GM12878 (cell line): ENCODE data around the gene FGD4.

ENCODE experiments used
- KDM1A ChIP-seq: fragments of 200-600 bp; sonication (generic); IDR thresholded peaks from 2 replicates; pipeline ENCODE4 v1.6.1; 2016; ENCODE audit warnings: borderline replicate concordance
- KLF5 ChIP-seq: fragments of 450-650 bp; IDR thresholded peaks from 2 replicates; pipeline ENCODE4 v1.6.1; 2014; ENCODE audit warnings: mild to moderate bottlenecking; ENCODE audit not compliant: partially characterized antibody
- POLR2AphosphoS5 ChIP-seq: IDR thresholded peaks from 2 replicates; pipeline ENCODE4 v1.6.1; 2011; ENCODE audit warnings: mild to moderate bottlenecking, low read length, inconsistent platforms
- RELA ChIP-seq: fragments of 450-650 bp; IDR thresholded peaks from 2 replicates; pipeline ENCODE4 v1.8.0; 2014; ENCODE audit warnings: borderline replicate concordance; ENCODE audit not compliant: partially characterized antibody
- SPI1 ChIP-seq: IDR thresholded peaks from 2 replicates; pipeline ENCODE4 v1.6.1; 2011; ENCODE audit warnings: low read depth, mild to moderate bottlenecking, low read length, moderate library complexity, borderline replicate concordance; ENCODE audit not compliant: insufficient read depth
- TF ChIP-seq, protein P1 (sequence below): IDR thresholded peaks from 2 replicates; pipeline ENCODE4 v1.6.1; 2011; ENCODE audit warnings: mild to moderate bottlenecking, low read depth, low read length, moderate library complexity; ENCODE audit not compliant: insufficient replicate concordance

DNA sequence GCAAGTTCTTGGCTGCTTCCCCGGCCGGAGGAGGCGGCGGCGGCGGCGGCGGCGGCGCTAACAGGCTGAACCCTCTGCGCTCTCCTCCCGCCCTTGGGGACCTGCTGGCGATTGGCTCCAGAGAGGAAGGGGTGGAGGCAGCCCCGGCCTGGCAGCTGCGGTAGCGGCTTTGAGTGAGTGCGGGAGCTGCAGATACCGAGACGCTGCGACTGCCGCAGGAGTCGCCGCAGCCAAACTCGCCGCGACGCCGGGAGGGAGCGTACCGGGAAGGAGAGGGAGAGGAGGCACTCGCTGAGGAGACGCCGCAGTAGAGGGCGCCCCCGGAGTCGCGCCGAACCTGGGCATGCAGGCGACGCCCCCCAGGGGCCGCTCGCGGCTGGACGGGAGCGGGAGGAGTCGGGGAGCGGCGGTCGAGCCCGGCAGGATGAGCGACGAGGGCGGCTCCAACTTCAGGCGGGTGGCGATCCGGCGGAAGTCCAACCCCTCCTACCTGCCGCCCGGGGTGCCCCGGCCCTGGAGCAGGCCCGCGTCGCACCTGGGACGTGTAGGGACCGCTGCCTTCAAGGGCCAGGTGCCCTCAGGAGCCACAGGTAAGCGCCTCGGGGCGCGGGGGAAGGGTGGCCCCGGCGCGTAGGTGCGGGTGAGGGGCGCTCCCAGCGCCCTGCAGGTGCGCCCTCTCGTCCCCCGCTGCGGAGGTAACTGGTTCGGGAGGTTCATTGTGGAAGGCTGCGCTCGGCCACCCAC, at the start of gene FGD4:
- TF ChIP-seq RELA, result no peak
- no peak for TF ChIP-seq KLF5
- TF ChIP-seq SPI1, result no peak
- TF ChIP-seq POLR2AphosphoS5, result no peak
- TF ChIP-seq KDM1A, result no peak
- TF ChIP-seq, protein P1, sequence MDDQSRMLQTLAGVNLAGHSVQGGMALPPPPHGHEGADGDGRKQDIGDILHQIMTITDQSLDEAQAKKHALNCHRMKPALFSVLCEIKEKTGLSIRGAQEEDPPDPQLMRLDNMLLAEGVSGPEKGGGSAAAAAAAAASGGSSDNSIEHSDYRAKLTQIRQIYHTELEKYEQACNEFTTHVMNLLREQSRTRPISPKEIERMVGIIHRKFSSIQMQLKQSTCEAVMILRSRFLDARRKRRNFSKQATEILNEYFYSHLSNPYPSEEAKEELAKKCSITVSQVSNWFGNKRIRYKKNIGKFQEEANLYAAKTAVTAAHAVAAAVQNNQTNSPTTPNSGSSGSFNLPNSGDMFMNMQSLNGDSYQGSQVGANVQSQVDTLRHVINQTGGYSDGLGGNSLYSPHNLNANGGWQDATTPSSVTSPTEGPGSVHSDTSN, result no peak
